HG03066 (cell line): ENCODE data around the gene ANK2.

Experiments
- ATAC-seq: cut with Tn5 transposase; IDR thresholded peaks from one replicate; pipeline ENCODE4 v1.9.1; 2021; ENCODE audit warnings: low read depth; ENCODE audit not compliant: unreplicated experiment

ANK2 gene

DNA sequence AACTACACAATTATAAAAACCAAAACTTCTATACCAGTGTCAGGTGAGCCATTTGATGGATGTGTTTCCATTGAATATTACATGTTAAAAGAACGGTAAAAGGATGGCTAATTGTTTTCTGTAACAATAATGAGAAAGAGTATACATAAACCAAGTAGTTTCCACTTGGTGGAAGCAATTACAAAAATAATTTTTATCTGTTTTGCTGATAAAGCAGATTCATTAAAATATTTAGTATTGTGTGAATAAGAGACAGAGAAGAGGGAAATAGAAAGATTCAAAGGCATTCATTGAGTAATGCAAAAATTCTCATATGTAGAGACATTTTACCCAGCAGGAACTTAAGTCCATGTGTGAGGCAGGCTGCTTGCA is 95.7 kb downstream of the ANK2 start:
- ATAC-seq, result no peak

DNA sequence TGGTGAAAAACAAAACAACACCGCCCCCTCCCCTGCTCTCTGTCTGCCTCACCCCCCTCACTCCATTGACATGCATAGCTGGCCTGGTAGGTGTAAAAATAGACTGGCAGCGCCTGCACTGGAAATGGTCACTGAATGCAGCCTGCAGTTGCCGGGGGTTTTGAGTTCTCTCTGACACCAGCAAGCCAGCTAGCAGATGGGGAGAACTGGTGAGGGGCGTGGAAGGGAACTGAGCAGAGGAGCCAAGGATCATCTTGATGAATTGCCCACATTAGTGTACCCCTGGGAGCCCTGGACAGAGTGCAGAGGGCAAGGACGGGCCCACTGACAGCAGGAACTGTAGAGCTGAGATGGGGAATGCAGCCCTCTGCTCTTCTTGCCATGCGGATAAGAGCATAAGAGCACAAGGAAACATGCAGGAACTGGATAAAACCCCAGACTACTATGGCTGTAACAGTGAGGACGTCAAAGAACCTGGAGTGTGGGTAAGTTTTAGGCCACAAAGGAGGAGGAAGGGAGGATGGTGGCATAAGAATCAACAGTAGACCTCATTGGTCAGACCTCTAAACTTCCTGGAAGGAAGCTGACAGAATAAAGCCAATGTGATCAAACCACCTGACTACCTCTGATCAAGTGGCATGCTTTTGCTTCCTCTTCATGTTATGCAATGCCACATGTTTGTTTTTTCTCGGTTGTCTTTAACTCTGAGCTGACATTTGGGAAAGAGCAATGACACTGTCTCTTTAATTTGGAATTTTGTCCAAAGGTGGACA is 96.3 kb downstream of the ANK2 start:
- no peak for ATAC-seq

DNA sequence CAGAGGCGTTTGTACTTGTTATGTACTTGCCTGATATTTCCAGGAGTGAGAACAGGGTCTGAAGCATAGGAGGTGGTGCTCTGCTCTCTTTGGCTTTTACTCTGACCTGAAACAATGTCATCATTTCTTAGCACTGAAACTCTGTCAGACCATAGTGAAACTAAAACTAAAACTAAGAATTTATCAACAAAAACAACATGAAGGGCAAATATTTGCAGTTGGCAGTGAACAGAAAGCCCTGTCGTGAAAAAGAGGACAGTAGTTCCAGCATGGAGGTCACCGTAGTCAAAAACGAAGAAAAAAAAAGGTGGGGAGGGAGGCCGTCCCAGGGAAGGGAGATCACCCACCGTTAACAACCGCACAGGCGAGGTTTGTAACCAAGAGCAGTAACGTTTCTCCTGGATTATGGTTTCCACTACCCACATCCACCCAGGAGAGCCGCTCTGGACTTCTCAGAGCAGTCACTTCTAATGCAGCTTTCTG is 97.5 kb downstream of the ANK2 start:
- peak; percentile 90 for ATAC-seq

DNA sequence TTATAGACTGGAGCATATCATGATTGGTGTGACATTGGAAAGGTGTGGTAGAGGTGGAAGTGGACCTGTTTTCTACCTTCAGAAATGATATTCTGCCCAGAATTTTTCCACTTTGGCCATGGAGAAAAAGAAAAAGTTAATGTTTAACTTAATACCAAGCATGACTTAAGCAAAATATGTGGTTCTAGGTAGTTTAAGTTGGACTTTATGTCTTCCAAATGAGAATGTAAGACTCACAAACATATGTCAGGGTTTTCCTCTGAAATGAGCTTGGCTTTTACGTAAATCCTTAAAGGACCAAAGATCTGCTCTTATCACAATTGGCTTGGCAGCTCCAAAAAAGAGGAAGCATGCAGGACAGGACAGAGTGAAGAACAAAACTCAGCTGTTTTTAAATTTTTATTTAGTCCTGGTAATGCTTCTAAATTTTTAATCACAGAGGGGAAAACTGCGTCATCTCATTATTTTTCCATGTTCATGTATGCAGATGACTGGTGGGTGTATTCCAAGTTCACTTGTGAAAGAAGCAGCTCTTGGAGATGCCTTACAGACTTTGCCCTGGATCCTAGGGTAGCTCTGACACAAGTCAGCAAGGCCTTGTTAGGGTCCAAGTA is 98.2 kb downstream of the ANK2 start:
- ATAC-seq, result no peak

DNA sequence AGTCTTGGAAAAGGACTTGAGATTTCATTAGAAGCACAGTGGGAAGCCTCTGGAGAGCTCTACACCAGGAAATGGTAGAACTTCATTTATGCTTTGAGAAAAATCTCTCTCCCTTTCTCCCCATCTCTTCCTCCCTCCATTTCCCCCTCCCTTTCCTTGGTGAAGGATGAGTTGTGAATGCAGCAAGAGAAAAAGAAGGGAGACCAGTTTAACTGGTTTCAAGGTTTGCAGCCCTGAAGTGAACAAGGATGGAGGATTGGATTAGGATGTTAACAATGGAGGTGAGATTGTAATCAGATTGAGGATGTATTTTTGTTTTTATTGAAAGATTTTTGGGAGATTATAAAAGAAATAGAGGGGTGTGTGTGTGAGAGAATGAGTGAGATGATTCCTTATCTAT is 99.5 kb downstream of the ANK2 start:
- ATAC-seq, result no peak

DNA sequence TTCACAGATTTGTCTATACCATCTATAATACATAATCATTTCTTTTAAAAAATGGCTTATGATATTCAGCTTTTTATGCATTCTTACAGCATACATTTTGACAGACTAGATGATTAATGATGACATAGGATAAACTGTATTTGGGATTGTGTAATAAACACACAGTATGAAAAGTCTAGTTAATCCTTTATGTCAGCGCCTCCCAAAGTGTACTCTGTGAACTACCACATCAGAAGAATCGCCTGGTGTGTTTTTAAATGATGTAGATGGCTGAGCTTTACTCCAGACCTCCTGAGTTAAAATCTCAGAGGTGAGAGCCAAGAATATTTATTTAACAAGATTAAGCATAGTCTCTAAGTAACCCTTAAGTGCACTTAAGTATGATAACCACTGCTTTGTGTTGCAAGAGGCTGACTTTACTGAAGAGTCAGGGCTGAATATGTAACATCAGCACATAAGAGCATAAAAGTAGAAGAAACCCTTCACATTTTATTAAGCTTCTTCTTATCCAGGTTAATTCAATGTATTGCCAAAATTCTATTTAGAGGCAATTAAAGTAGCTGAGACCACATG is 104.2 kb downstream of the ANK2 start:
- ATAC-seq, result no peak

DNA sequence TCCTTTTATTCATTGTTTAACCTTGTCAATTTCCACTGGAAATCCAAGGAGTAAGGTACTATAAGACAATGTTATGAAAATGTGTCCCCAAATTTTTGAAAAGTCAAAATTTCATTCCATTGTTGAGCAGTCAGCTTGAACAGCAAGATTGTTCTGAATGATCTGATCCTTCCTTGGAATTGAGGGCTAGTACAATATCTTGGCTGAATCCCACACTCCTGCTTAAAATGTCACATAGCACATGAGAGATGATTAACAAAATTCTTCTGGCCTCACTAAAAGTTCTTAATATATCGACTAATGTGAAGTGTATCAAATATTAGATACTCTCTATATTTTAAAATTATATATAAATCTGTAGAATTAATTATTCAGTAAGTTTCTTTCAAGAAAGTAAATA is 104.8 kb downstream of the ANK2 start:
- ATAC-seq, result no peak

DNA sequence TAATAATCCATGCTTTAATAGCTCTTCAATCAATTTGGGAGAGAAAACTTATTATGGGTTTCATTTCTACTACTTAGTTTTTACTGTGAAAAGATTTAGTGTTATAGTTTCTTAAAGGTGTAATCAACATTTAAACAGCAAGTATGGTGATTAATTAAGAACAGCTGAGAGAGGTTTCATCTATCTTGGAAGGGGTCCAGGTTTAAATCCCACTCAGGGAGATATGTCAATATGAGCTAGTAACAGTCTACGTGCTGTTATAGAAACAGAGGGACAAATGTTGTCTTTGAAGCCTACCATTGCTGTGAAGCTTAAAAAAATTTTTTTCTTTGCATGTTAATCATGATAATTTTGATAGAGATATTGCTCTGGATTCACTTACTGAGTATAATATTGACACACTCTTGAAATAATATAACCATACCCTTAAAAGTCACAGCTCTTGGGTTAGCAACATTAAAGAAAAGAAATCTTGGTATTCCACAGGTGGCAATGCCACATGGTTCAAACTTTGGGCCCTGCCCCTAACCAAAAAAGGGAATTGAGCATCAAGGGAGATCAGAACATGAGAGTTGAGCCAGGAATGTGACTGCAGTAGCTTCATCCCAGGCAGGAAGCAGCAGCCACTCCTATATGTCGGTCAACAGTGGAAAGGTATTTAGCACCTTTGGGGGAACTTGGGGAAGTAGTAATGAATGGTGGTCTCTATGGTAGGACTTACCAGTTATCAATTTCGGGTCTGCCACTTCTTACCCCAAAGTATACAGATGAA is 107.8 kb downstream of the ANK2 start:
- no peak for ATAC-seq

DNA sequence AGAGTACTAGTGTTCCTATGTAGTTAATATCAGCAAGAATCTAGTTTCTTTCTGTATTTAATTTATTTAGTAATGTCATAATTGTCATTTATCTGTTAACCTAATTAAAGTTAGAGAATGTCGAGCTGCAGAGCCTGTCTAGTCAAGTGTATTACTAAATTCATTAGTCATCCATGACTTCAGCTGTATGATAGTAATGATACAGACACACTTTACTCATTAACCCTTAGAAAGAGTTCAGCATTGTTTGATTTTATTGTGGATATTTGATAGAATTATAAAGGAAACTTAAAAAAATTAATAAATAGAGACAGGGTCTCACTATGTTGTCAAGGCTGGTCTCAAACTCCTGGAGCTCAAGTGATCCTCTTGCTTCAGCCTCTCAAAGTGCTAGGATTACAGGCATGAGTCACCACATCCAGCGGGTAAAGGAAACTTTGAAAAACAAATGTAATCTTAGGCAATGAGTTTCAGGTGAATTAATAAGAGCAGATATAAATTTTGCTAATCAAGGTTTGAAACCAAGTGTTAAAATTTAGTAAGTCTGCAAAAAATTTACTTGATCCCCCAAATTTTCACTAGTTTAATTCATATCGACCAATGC is 110.6 kb downstream of the ANK2 start:
- no peak for ATAC-seq

DNA sequence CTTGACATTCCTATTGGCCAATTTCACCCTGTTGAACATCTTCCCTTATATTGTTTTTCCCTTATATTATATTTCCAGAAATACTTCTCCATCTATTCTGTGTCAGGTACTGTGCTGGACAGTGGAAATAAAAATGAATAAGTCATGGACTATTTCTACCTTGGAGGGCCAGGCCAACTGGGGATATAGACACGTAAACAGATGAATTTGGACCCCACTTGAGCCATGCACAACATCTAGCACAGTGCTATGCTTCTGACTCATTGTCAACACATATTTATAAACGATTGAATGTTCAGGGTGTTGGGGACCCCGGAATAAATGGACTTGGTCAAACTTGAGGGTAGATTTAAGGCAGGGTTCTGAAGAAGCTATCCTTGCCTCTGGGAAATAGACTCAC is 111.1 kb downstream of the ANK2 start:
- ATAC-seq, result no peak

DNA sequence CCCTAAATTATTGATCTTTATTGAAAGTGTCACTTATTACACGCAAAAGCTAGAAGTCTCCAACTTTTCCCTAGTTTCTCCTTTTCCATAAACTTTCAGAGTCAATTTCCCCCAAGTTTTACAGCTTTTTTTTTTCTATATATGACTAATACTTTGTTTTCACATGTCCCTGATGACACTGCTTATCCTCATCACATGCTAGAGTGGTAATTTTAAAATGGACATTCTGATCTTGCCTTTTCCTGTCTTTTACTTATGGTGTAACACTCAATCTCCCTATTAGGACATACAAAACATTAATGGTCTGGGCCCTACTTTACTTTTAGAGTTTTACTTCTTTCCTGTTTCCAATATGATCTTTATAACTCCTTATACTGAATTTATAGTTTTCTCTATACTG is 112.6 kb downstream of the ANK2 start:
- no peak for ATAC-seq

DNA sequence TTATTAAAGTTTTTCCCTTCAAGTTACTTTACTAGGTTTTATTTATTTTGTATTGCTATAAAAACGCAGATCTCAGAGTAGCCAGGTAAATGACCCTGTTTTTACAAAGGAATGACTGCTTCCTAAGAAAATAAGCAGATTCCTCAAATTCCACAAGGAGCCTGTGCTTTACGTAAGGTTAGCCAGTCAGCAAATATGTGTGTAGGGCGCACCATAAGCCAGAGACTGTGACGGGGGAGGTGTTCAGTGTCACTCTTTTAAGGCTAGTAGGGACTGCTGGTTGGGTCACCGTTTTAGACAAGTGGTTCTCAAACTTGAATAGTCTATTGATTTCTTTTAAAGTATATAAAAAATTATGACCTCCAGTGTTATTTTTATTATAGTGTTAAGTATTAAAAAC is 119.9 kb downstream of the ANK2 start:
- no peak for ATAC-seq

DNA sequence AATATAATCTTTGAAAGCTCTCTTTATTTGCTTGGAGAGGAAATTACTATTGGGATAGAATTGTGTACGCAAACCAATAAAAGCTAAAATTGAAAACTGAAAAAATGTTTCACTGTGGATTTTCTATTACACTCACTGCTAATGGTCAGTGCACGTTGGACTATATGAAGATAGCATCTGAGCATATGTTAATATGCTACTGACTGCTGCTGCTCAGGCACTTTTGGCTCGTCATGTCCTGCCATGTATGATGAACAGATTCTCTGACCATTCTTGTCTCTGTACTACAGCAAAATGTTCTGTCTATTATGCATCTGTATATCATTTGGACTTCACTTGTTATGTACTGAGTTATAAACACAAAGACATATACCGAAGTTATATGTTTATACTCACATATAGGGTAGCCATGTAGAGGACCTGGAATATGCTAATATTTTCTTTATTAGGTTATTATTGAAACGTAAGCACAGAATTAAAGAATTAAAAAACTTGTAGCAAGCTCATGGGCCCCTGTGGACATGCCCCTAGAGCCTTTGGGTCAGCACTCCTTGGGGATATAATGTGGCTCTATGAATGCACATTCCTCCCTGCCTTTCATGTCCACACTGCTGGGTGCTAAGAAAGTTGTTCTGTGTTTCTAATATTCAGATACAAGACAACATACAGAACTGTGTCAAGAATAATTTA is 120.8 kb downstream of the ANK2 start:
- ATAC-seq, result no peak

DNA sequence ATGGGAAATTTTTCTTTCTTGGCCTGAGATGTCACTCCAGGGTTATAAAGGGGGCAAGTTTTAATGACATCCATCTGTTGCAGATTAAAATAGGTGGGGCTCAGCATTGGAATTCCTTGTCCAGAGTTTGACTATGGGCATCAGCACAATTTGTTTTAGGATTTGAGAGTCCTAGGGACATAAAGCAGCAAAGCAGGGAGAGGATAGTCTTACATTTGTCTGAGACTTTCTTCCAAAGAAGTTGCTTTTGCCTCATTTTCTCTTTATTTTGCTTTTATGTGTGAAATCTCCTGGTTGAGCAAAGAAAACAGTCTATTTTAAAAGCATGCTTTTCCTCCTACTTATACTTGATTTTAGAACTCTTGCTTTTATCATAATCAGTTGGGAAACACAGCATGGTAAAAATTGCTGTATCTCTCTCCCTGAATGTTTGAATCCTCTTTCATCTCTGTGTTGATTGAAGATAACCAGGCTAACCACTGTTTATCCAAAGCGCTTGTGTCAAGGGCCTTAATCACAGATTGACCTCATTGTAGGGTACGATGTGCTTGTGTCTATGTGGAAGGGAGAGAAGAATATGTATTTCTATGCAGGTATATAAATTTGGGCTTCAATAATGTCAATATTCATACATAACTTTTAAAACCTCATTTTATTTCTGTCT is 121.5 kb downstream of the ANK2 start:
- ATAC-seq, result no peak

DNA sequence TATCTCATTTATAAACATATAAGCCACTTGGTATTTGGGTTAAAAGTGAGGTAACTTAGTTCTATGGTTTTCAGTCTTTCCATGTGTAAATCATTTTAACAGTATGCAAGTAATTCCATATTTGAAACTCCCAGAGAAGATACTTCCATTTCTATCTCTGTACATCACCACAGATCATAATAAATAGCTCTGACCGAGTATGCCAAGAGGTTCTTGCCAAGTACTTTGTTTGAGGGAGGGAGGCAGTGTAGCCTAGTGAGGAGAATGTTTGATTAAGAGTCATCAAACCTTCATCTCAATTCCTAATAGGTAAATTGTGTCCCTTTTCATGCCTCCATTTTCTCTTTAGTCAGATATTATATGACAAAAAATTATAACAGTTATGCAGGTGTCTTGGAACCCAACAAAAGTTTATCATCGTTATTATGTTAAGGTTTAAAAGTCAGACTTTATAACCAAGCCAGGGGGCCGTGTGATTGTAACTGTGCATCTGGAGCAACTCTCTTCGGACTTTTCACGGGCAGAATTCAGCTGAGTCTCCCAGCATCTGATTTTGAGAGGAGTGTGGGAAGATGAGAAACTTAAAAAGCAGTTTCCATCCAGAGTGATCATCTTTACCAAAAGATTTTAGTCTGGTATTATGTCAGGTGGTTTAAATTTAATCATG is 123.8 kb downstream of the ANK2 start:
- no peak for ATAC-seq

DNA sequence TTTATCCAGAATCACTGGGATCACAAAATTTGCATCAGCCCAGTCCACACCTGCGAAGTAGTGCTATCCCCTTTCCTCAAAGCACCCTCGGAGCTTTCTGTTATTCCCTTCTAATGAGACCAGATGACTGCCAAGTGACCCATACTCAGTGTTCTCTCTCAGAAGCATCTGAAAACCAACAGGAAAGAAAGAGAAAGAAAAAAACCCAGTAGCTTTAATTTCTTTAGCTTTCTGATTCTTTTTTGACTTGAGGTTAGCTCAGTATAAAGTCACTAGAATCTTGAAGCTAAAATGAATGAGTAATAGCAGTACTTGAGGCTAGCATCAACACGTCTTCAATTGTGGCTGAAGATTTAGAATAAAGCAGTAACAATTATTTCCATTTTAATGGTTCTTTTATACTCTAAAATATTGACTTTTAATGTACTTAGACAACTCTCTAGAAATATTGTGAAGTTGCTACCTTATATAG is 124.4 kb downstream of the ANK2 start:
- ATAC-seq, result no peak

DNA sequence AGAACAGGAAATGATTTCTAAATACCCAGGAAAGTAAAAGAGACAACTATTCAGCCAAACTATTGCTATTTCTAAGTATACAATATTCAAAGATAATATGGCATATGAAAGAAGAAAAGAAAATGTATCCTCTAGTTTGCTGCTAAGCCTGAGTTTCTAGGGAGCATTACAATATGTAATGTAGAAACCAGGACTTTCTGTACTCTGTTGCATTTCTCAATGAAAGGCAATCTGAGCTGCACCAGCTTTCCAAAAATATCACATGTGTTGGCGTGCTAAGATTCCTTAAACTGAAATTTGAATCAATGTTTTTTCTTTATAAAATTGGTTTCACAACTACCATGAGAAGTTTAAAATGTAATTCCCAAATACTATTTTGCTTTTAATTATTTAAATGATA is 129.6 kb downstream of the ANK2 start:
- ATAC-seq, result no peak

DNA sequence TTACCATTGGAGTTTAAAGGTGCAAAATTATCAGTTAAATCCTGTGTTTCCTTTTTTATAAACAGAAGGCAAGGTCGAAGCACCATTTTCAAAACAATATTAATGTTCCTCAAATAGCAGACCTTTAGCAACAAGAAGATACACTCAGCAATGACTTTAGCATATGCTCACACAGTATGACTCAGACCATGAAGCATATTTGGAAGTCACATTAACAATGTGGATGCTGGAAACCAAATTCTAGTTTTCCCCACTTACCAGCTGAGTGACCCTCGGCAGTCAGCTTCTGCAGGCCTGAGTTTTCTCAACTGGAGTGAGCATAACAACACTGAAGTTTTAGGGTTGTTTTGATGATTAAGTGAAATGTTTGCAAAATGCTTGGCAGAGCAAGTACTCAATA is 130.5 kb downstream of the ANK2 start:
- no peak for ATAC-seq
